Measurements from ENCODE around the gene PHF13. TPM values are rescaled to one million over a fixed set of nuclear protein-coding genes. Genes with fewer than 3 reads are reported as not detected.

The PHF13 gene
- total and polyA plus RNA-seq, 10 of the 15 experiments (the other 5 are each of a cell fraction or from before 2014, with no cell fraction given): 0.87 to 15.4 (median 5.1) TPM

DNA sequence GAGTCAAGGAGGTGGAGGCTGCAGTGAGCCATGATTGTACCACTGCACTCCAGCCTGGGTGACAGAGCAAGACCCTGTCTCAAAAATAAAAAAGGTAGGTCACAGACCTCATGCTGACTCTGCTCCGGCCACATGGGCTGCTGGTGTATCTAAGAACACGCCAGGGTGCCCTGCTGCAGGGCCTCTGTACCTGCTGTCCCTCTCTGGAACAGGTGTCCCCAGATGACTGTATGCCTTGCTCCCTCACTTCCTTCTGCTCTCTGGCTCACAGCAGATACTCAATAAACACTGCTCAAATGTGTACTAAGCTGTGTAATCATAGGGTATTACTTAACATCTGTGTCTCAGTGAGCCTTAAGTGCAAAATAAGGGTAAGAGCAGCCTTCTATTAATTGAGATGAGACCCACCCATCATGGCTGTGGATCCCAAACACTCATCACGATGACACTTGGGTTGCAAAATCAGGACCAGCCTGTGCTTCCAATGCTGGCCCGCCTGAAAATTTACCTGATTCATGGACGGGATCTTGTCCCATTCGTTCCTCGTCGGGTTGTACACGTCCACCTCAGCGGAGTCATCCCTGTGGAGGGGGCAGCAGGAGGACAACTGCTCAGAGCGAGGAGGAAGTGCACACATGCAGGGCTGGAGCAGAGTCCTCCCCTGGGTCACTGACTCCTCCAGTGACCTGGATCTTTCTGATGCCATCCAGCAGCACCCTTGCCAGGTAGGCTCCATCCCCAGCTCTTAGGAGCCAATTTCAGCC lies 18.4 kb upstream of the PHF13 start (continued):
- TF ChIP-seq, protein P1, sequence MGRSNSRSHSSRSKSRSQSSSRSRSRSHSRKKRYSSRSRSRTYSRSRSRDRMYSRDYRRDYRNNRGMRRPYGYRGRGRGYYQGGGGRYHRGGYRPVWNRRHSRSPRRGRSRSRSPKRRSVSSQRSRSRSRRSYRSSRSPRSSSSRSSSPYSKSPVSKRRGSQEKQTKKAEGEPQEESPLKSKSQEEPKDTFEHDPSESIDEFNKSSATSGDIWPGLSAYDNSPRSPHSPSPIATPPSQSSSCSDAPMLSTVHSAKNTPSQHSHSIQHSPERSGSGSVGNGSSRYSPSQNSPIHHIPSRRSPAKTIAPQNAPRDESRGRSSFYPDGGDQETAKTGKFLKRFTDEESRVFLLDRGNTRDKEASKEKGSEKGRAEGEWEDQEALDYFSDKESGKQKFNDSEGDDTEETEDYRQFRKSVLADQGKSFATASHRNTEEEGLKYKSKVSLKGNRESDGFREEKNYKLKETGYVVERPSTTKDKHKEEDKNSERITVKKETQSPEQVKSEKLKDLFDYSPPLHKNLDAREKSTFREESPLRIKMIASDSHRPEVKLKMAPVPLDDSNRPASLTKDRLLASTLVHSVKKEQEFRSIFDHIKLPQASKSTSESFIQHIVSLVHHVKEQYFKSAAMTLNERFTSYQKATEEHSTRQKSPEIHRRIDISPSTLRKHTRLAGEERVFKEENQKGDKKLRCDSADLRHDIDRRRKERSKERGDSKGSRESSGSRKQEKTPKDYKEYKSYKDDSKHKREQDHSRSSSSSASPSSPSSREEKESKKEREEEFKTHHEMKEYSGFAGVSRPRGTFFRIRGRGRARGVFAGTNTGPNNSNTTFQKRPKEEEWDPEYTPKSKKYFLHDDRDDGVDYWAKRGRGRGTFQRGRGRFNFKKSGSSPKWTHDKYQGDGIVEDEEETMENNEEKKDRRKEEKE (IDR thresholded peaks at IDR 0.05): no peak
- no peak for TF ChIP-seq POLR2AphosphoS2 (IDR thresholded peaks at IDR 0.05; ENCODE audit: low read depth, low read length)

DNA sequence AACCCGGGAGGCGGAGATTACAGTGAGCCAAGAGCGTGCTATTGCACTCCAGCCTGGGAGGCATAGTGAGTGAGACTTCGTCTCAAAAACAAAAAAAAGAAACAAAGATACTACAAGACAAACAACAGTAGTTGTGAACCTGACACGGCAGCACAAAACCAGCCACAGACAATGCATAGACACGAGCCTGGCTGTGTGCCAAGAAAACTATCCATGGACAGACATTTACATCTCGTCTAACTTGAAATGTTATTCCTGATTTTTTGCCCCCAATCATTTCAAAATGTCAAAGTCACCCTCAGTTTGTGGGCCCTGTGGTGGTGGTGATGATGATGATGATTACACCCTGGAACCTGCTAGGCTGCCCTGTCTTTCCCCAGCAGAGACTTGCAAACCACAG lies 17.2 kb upstream of the PHF13 start:
- no peak overlapping the region for H3K27ac ChIP-seq (ENCODE audit: control insufficient read depth, insufficient read depth)
- WGBS (ENCODE audit: insufficient coverage, insufficient replicate concordance, low lambda C conversion rate, missing lambda C conversion rate): 87% methylated on average over 7 of the region's 7 CpGs
- in situ Hi-C loops (cut with MboI): no loop called here
- H3K79me2 ChIP-seq (ENCODE audit: control insufficient read depth, insufficient read depth, low read length): peaks cover 26% of the 10 kb centered on the region
- FAIRE-seq (no peak), DNase-seq (ENCODE audit: low read depth, low spot score) (no peak), ATAC-seq (no peak)
- H2AFZ ChIP-seq (ENCODE audit: control insufficient read depth, low read depth, low read length): no peak overlapping the region
- CTCF ChIA-PET: interaction anchor here (0.6 kb wide), 1 partner anchor 15 kb away, joined by 4 read pairs; no protein-coding TSS in a partner anchor
- no peak overlapping the region for H3K4me3 ChIP-seq
- no peaks in the 10 kb centered on the region for H3K9me3 ChIP-seq (replicated peaks; ENCODE audit: control insufficient read depth, insufficient read depth, low read length)
- H4K20me1 ChIP-seq (ENCODE audit: control insufficient read depth, insufficient read depth): no peaks in the 10 kb centered on the region
- H3K27me3 ChIP-seq (replicated peaks in 1 of 2; ENCODE audit: control insufficient read depth in 2 of 2, insufficient read depth in 2 of 2, low read length in 1 of 2): no peaks in the 10 kb centered on the region
- H3K4me2 ChIP-seq (ENCODE audit: control insufficient read depth, insufficient read depth): no peak overlapping the region
- POLR2A ChIA-PET: no interaction called here
- peaks cover 10 to 24% of the 10 kb centered on the region in 2 experiments for H3K36me3 ChIP-seq (ENCODE audit: control insufficient read depth in 2 of 2, insufficient read depth in 2 of 2, low read length in 1 of 2)
- no TSS peak for BruUV-seq (replicated peaks)
- H3K4me1 ChIP-seq (ENCODE audit: control insufficient read depth, insufficient read depth, low read length): peaks cover 9% of the 10 kb centered on the region
- RAD21 ChIA-PET (ENCODE audit: unreplicated experiment): no interaction called here
- TF ChIP-seq RAD51 (IDR thresholded peaks at IDR 0.05): no peak
- no peak for TF ChIP-seq RAD21 (IDR thresholded peaks at IDR 0.05; ENCODE audit: insufficient read depth, low read depth, low read length)
- TF ChIP-seq MYB (IDR thresholded peaks at IDR 0.05; ENCODE audit: borderline replicate concordance, low read depth, low read length): no peak
- intact Hi-C loops (cut with micrococcal nuclease; ENCODE audit: unreplicated experiment): no loop called here
- SMC1A ChIA-PET (ENCODE audit: uncharacterized antibody, unreplicated experiment): no interaction called here
- H3K9ac ChIP-seq (ENCODE audit: control insufficient read depth, insufficient read depth, low read length): no peak overlapping the region
